Middle frontal gyrus (tissue), 1 donor: ENCODE data around the gene DHCR7.
A peak's percentile ranks its signal among the peaks of the same experiment; 100 is the strongest.

ENCODE experiments used
- DNase-seq: peaks from one replicate; pipeline ENCODE4 v3.0.0-alpha.2; 2015; ENCODE audit warnings: low spot score; ENCODE audit errors: extremely low spot score

Gene DHCR7

GRCh38 chr11:71456831-71457230 lies 8.6 kb upstream of the DHCR7 start:
- DNase-seq, result no peak

GRCh38 chr11:71456294-71456693 lies 8.1 kb upstream of the DHCR7 start:
- DNase-seq, result no peak

GRCh38 chr11:71454470-71455113 lies 6.4 kb upstream of the DHCR7 start:
- no peak for DNase-seq

GRCh38 chr11:71453918-71454304 lies 5.7 kb upstream of the DHCR7 start:
- DNase-seq, result no peak

- peak; percentile 93 for DNase-seq
Measured at GRCh38 chr11:71453037-71453917, 5.1 kb upstream of the DHCR7 start, which contains the start of gene NADSYN1. Gene NADSYN1, plus strand, starts transcription at chr11:71453203. Its CDS starts 94 bp downstream, at chr11:71453297.

GRCh38 chr11:71452199-71453036 lies 4.2 kb upstream of the DHCR7 start:
- DNase-seq, result no peak

- no peak for DNase-seq
Measured at GRCh38 chr11:71451596-71452198, 3.5 kb upstream of the DHCR7 start.

- DNase-seq, result no peak
Measured at GRCh38 chr11:71450939-71451338, 2.7 kb upstream of the DHCR7 start.

- DNase-seq, result no peak
Measured at GRCh38 chr11:71450507-71450906, 2.3 kb upstream of the DHCR7 start.

GRCh38 chr11:71449596-71449995 lies 1.4 kb upstream of the DHCR7 start:
- no peak for DNase-seq

GRCh38 chr11:71447791-71448256 lies 369 bp downstream of the DHCR7 start:
- no peak for DNase-seq

- no peak for DNase-seq
Measured at GRCh38 chr11:71446942-71447688, 1.1 kb downstream of the DHCR7 start.

GRCh38 chr11:71446150-71446549 lies 2.0 kb downstream of the DHCR7 start:
- DNase-seq, result no peak

GRCh38 chr11:71444811-71445210 lies 3.4 kb downstream of the DHCR7 start:
- DNase-seq, result no peak

GRCh38 chr11:71443736-71444445 lies 4.3 kb downstream of the DHCR7 start:
- DNase-seq, result no peak

GRCh38 chr11:71442880-71443279 lies 5.3 kb downstream of the DHCR7 start:
- no peak for DNase-seq

- DNase-seq, result no peak
Measured at GRCh38 chr11:71442123-71442522, 6.1 kb downstream of the DHCR7 start.

GRCh38 chr11:71441251-71441650 lies 6.9 kb downstream of the DHCR7 start:
- no peak for DNase-seq

GRCh38 chr11:71440021-71440755 lies 8.0 kb downstream of the DHCR7 start:
- no peak for DNase-seq
